Sigmoid colon (tissue), 7 donors: ENCODE results near the gene CRABP1. TPM values are rescaled to one million over a fixed set of nuclear protein-coding genes. Genes with fewer than 3 reads are reported as not detected.
A peak's percentile ranks its signal among the peaks of the same experiment; 100 is the strongest.

Experiments
- DNase-seq: peaks from one replicate; pipeline ENCODE4 v3.0.0-alpha.2; 2019
- H3K27ac ChIP-seq, 4 donors: fragments of 200-600 bp; sonication (generic); one replicate each; pipeline ENCODE4 v1.5.1; 2016 to 2019; ENCODE audit warnings: mild to moderate bottlenecking in 1 of 4
- H3K27me3 ChIP-seq, 3 donors: fragments of 200-600 bp; sonication (generic); one replicate each; pipeline ENCODE4 v1.5.1; 2019; ENCODE audit warnings: mild to moderate bottlenecking in 1 of 3
- H3K36me3 ChIP-seq, 4 donors: fragments of 200-600 bp; sonication (generic); one replicate each; pipeline ENCODE4 v1.5.1; 2016 to 2019
- H3K4me1 ChIP-seq, 4 donors: fragments of 200-600 bp; sonication (generic); one replicate each; pipeline ENCODE4 v1.5.1; 2017 to 2019
- H3K4me3 ChIP-seq, 4 donors: fragments of 200-600 bp; sonication (generic); one replicate each; pipeline ENCODE4 v1.5.1; 2017 to 2019; ENCODE audit warnings: mild to moderate bottlenecking in 2 of 4, moderate library complexity in 1 of 4
- H3K9me3 ChIP-seq, 4 donors: fragments of 200-600 bp in 3 of 4; sonication (generic) in 3 of 4; one replicate each; pipeline versions ENCODE4 v1.5.1 to v1.6.1; 2013 to 2019
- EP300 ChIP-seq, 4 donors: sonication (generic); formaldehyde crosslinking; IDR thresholded peaks; one replicate each; pipeline ENCODE4 v1.6.1; 2017; ENCODE audit warnings: antibody characterized with exemption in 4 of 4
- POLR2A ChIP-seq, 2 donors: fragments of 450-650 bp; IDR thresholded peaks; one replicate each; pipeline ENCODE4 v1.6.1; 2016; ENCODE audit warnings: antibody characterized with exemption in 2 of 2, mild to moderate bottlenecking in 2 of 2, moderate library complexity in 2 of 2
- POLR2AphosphoS5 ChIP-seq, 4 donors: sonication (generic); formaldehyde crosslinking; IDR thresholded peaks; one replicate each; pipeline ENCODE4 v1.6.1; 2017; ENCODE audit warnings: antibody characterized with exemption in 4 of 4
- WGBS, 2 donors: extraction: QIAGEN DNeasy Blood & Tissue Kit; methylation state at CpG; one replicate each; pipeline ENCODE4 v1.1.7; 2013; 5-methylcytosine and 5-hydroxymethylcytosine counted together
- intact Hi-C: fragments of 100-400 bp; cut with DNase I; formaldehyde crosslinking; loops from one replicate; pipeline ENCODE4 v1.15.1; 2023
- polyA plus RNA-seq, 3 donors: library from polyadenylated mRNA; stranded (reverse); fragments of 200-250 nt; gene quantifications; one replicate each; pipeline ENCODE4 v1.2.3, GENCODE V29; 2013
- total RNA-seq, 4 donors: library from RNA; depleted of rRNA; stranded (reverse); fragments of >200 nt; gene quantifications; one replicate each; pipeline ENCODE4 v1.1.0, GENCODE V29; 2016
- TF ChIP-seq, protein P1 (sequence below), 4 experiments: fragments of 450-650 bp in 3 of 4; fragments of 200-600 bp in 1 of 4; IDR thresholded peaks; one replicate each; pipeline ENCODE4 v1.5.1; 2016 to 2019; ENCODE audit warnings: antibody characterized with exemption in 4 of 4, mild to moderate bottlenecking in 3 of 4, moderate library complexity in 2 of 4
- donor health status: healthy with polysubstance abuse.
- donor health status: Bipolar disorder and iron deficiency.
- donor health status: healthy.

CRABP1 gene
- total and polyA plus RNA-seq, 7 donors, result 2.1 to 8.2 (median 4.5) TPM; not detected in 2

DNA sequence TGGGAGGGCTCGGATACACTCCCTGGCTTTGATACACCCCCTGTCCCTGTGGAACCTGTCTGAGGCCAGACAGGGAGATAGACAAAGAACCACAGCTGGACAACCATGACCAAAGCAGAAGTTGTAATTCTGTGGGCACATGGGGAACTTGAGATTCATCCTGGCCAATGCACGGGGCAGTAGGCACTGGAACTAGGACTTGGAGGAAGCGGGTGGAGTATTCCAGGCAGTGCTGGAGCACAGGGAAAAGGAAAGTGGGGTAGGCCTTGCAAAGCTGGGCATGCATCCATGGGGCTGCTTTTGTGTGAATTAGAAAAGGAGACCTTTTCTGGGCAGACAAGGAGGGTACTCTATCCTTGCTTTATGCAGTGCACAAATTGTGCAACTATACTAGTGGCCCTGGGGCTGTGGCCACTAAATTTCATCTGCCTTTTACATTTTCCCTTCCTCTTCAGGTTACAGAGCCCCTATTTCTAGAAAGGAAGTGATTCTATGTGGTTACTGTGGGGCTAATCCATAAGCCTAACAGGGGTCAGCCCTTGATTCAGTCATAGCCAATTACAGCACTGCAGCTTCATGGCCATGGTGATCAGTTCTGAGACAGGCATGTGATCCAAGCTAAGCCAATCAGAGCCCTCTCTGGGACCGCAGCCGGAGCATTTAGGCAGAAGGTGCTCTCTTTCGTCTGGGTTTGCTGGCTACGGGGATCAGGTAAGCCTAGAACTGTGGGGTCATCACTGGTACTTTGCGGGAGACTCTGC, 21.0 kb downstream of the CRABP1 start:
- intact Hi-C loops, result no loop called here
- H3K9me3 ChIP-seq, result no peaks in the 10 kb centered on the region
- peaks cover 0 to 36% (median 19%) of the 10 kb centered on the region in 4 donors for H3K4me1 ChIP-seq
- TF ChIP-seq, protein P1, sequence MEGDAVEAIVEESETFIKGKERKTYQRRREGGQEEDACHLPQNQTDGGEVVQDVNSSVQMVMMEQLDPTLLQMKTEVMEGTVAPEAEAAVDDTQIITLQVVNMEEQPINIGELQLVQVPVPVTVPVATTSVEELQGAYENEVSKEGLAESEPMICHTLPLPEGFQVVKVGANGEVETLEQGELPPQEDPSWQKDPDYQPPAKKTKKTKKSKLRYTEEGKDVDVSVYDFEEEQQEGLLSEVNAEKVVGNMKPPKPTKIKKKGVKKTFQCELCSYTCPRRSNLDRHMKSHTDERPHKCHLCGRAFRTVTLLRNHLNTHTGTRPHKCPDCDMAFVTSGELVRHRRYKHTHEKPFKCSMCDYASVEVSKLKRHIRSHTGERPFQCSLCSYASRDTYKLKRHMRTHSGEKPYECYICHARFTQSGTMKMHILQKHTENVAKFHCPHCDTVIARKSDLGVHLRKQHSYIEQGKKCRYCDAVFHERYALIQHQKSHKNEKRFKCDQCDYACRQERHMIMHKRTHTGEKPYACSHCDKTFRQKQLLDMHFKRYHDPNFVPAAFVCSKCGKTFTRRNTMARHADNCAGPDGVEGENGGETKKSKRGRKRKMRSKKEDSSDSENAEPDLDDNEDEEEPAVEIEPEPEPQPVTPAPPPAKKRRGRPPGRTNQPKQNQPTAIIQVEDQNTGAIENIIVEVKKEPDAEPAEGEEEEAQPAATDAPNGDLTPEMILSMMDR (IDR thresholded peaks at IDR 0.05), result no peak
- H3K27me3 ChIP-seq, result no peaks in the 10 kb centered on the region
- 82 to 92% methylated on average over 8 of the region's 8 CpGs for WGBS, 2 donors
- H3K36me3 ChIP-seq, result no peaks in the 10 kb centered on the region
- no peak overlapping the region for H3K4me3 ChIP-seq
- no peak for DNase-seq
- H3K27ac ChIP-seq, result peak overlapping the region in 1 of 4 donors; percentile 71

DNA sequence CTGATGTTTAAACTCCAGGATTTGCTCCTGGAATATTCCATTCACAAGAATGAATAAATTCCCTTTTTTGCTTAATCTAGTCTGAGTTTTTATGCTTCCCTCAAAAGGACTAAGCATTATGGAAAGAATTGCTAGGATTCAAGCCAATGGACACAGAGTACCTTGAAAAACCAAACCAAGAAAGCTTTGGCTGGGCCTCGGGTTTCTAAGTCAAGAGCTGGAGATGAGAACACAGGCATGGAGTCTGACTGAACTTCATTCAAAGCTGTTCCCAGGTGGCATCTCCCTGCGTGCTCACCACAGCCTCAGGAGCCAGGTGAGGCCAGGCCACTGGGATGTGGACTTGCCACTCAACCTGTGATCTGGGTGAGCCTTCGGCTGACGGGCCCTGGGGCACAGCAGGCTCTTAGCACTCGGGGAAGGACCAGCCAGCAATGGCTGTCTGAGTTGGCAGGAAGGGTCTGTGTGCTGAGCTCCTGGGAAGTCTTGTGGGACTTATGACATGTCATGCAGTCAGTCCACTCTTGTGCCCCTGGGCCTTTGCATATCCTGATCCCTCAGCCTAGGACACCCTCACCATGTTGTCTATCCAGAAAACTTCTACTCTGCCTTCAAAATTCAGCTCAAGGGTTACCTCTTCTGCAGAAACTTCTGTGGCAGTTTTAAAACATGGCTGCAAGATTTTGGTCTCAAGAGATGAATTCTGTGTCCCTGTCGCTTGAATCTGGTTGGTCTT, 21.8 kb downstream of the CRABP1 start:
- no peak for DNase-seq
- Histone ChIP-seq H3K4me3 (no peak overlapping the region), H3K4me1 (peaks cover 0 to 37% (median 19%) of the 10 kb centered on the region in 4 donors), H3K27ac (no peak overlapping the region), H3K27me3 (no peaks in the 10 kb centered on the region), H3K9me3 (no peaks in the 10 kb centered on the region), H3K36me3 (no peaks in the 10 kb centered on the region)
- TF ChIP-seq POLR2AphosphoS5 (IDR thresholded peaks at IDR 0.05), result no peak
- TF ChIP-seq POLR2A (IDR thresholded peaks at IDR 0.05), result no peak
- no peak for TF ChIP-seq EP300 (IDR thresholded peaks at IDR 0.05)
- TF ChIP-seq, protein P1 (IDR thresholded peaks at IDR 0.05), result no peak
- intact Hi-C loops, result no loop called here
- 93% methylated on average over 6 of the region's 6 CpGs for WGBS, 2 donors

DNA sequence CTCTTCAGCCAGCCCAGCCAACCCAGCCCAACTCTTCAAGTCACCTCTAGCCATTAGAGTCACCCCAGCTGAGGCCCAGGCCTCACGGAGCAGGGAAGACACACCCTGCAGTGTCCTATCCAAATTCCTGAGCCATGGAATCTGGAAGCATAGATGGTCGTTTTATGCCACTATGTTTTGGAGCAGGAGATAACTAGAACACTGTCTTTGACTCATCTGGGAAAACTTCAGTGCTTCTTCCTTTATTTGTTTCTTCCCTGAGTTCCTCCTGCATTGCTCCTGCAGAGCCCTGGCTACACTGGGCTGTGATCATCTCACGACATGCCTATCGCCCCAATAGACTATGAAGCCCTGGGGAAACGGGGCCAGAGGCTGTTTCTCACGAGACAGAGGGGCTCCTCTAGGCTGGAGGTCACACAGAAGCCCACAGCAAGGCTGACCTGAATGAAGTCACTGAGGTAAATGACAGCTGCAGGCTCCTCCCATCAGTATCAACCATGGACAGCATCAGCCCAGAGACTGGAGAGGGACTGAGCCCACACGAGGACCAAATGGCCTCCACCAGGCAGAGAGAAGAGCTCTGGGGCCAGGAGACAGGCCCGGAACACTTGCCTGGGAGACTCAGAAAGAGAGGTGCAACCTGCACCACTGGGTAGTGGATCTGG, 22.7 kb downstream of the CRABP1 start:
- no peaks in the 10 kb centered on the region for H3K27me3 ChIP-seq
- TF ChIP-seq EP300 (IDR thresholded peaks at IDR 0.05) (no peak), POLR2A (IDR thresholded peaks at IDR 0.05) (no peak), POLR2AphosphoS5 (IDR thresholded peaks at IDR 0.05) (no peak)
- TF ChIP-seq, protein P1 (IDR thresholded peaks at IDR 0.05), result no peak
- no peak for DNase-seq
- no peak overlapping the region for H3K4me3 ChIP-seq
- H3K36me3 ChIP-seq, result no peaks in the 10 kb centered on the region
- H3K27ac ChIP-seq, result no peak overlapping the region
- peaks cover 0 to 37% (median 19%) of the 10 kb centered on the region in 4 donors for H3K4me1 ChIP-seq
- no peaks in the 10 kb centered on the region for H3K9me3 ChIP-seq
- intact Hi-C loops, result no loop called here
- WGBS, 2 donors, result 78 to 80% methylated on average over 8 of the region's 8 CpGs

DNA sequence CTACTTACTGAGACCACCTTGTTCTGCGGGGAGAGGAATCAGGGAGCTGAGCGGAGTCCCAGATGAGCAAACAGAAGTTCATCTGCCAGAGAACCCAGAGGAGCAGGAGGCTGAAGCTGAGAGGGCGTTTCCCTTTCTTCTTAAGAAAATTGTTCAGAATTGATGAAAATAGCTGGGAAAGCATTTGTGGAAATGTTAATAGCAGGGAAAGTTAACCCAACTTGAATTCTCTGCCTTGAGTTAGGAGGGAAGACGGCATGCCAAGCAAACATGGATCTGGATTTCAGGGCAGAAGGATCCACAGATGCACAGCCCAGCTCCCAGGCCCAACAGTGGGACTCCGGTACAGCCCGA, 23.2 kb downstream of the CRABP1 start:
- Histone ChIP-seq H3K9me3 (no peaks in the 10 kb centered on the region), H3K36me3 (no peaks in the 10 kb centered on the region), H3K27me3 (no peaks in the 10 kb centered on the region), H3K27ac (no peak overlapping the region), H3K4me3 (no peak overlapping the region), H3K4me1 (peaks cover 0 to 37% (median 19%) of the 10 kb centered on the region in 4 donors)
- no peak for DNase-seq
- intact Hi-C loops, result no loop called here
- WGBS, 2 donors, result 85 to 95% methylated on average over 6 of the region's 6 CpGs
- TF ChIP-seq, protein P1 (IDR thresholded peaks at IDR 0.05), result no peak
- no peak for TF ChIP-seq POLR2A (IDR thresholded peaks at IDR 0.05)
